RWPE1 (cell line): Measurements from ENCODE around the gene KCNMA1.
"Not testable (repeated sequence)": the region's sequence is repeated elsewhere in the genome, so short reads cannot be mapped to it uniquely, and the experiment has no call there.

ENCODE experiments used
- CTCF ChIA-PET: fragments of 350-600 bp; sonication (Branson Sonifier 250); formaldehyde crosslinking; extraction: SDS; loops from one replicate; lab custom pipeline; 2021; lab: Yijun Ruan, JAX
- POLR2A ChIA-PET: fragments of 400-600 bp; formaldehyde crosslinking; extraction: SDS; loops from one replicate; lab custom pipeline; 2020; ENCODE audit warnings: antibody characterized with exemption; ENCODE audit not compliant: low non-redundant PET; lab: Yijun Ruan, JAX
- DNase-seq: peaks from one replicate; pipeline ENCODE4 v3.0.0; 2012; ENCODE audit warnings: low spot score
- H3K27ac ChIP-seq: fragments of 450-650 bp; 2 replicates; pipeline ENCODE4 v1.5.1; 2017
- TF ChIP-seq, protein P1 (sequence below): fragments of 450-650 bp; conservative IDR thresholded peaks from 2 replicates; pipeline ENCODE4 v1.5.1; 2017; ENCODE audit warnings: low read depth, mild to moderate bottlenecking

The KCNMA1 gene

DNA sequence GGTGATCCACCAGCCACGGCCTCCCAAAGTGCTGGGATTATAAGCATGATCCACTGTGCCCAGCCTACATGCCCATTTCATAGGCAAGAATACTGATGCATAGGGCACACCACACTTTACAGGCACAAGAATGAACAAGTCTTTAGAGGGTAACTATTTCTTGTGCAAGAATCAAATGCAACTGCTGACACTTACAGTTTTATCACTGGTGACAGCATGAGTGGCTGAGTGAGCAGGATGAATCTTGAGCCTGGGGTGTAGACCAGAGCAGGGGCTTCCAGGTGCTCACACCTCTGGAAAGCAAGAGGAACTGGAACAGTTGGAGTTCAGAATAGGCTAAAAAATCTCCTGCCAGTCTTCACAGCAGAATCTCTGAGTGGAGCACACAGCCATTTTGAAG, 287.5 kb downstream of the KCNMA1 start:
- no peak for DNase-seq
- H3K27ac ChIP-seq: peak overlapping the region; percentile 65
- ChIA-PET POLR2A (no interaction called here), CTCF (interaction anchor here (0.6 to 0.7 kb wide), 2 partner anchors 27 to 345 kb away, joined by 3 to 5 read pairs; no protein-coding TSS in a partner anchor)
- TF ChIP-seq, protein P1, sequence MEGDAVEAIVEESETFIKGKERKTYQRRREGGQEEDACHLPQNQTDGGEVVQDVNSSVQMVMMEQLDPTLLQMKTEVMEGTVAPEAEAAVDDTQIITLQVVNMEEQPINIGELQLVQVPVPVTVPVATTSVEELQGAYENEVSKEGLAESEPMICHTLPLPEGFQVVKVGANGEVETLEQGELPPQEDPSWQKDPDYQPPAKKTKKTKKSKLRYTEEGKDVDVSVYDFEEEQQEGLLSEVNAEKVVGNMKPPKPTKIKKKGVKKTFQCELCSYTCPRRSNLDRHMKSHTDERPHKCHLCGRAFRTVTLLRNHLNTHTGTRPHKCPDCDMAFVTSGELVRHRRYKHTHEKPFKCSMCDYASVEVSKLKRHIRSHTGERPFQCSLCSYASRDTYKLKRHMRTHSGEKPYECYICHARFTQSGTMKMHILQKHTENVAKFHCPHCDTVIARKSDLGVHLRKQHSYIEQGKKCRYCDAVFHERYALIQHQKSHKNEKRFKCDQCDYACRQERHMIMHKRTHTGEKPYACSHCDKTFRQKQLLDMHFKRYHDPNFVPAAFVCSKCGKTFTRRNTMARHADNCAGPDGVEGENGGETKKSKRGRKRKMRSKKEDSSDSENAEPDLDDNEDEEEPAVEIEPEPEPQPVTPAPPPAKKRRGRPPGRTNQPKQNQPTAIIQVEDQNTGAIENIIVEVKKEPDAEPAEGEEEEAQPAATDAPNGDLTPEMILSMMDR: no peak

DNA sequence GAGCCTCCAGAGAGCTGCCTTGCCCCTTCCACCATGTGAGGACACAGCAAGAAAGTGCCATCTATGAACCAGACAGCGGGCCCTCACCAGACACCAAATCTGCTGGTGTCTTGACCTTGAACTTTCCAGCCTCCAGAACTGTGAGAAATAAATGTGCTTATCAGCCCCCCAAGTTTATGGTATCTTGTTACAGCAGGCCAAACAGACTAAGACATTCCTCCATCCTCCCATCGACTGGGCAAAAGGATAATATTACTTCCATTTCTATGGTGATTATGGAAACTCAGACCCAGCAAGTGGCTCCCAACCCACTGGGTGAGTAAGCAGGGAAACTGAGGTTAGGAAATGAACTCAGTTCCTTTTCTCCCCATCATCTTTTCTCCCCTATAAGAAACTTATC, 288.4 kb downstream of the KCNMA1 start:
- ChIA-PET CTCF (interaction anchor here (0.7 kb wide), 1 partner anchor 270 kb away, joined by 3 read pairs; no protein-coding TSS in a partner anchor), POLR2A (no interaction called here)
- TF ChIP-seq, protein P1: no peak
- H3K27ac ChIP-seq: no peak overlapping the region
- no peak for DNase-seq

DNA sequence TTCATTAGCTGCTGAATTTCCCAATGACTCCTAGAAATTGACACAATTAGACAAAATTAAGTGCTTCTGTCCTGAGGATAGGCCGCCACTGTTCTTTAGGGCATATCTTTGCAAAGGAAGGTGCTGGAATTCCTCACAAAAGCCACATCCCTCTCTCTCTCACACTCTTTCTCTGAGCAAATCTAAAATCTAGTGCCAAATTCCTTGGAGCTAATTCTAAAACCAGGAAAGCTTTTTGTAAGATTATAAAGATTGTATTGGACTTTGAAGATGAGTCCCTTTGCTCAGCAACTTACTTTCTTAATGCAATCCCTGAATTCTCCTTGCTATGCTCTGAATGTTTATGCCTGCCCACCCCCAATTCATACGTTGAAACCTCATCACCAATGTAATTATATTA, 288.9 kb downstream of the KCNMA1 start:
- no peak overlapping the region for H3K27ac ChIP-seq
- POLR2A ChIA-PET: no interaction called here
- CTCF ChIA-PET: interaction anchor here (0.7 kb wide), 1 partner anchor 271 kb away, joined by 3 read pairs; no protein-coding TSS in a partner anchor
- DNase-seq: no peak
- TF ChIP-seq, protein P1: no peak

DNA sequence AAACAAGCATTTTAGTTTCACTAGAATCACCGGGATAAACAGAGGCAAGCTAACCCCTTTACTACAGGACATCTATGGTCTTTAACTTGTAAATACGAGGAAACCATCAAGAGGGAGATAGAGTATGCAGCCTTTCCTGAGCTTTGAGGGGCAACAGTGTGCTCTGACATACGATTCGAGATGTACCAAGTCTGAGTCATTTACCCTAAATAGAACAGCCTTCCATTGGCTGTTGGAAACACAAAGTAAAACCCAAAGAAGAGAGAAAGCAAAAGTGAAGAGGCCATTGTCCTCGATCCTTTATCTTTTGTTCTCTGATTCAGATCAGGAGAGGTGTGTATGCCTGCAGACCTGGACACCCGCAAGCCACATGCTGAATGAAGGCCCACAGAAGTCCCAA, 289.5 kb downstream of the KCNMA1 start:
- no peak for DNase-seq
- POLR2A ChIA-PET: no interaction called here
- no peak overlapping the region for H3K27ac ChIP-seq
- CTCF ChIA-PET: interaction anchor here (0.7 kb wide), 1 partner anchor 10 kb away, joined by 4 read pairs; no protein-coding TSS in a partner anchor
- TF ChIP-seq, protein P1: no peak

DNA sequence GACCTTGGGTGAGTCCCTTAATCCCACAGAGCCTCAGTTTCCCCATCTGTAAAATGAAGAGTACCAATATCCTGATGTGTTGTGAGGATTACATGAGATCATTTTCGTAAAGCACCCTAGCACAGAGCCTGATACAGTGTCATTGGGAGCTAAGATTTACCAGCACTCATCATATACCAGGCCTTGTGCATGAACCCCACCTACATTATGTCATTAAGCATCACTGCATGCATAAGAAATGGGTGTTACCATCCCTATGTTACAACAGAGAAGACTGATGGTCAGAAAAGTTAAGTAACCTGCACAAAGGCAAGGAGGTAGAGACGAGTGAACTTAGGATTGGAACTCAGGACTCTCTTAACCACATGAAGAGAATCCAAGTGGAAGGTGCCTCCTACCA, 290.6 kb downstream of the KCNMA1 start:
- TF ChIP-seq, protein P1: no peak
- ChIA-PET POLR2A (no interaction called here), CTCF (no interaction called here)
- DNase-seq: no peak
- H3K27ac ChIP-seq: no peak overlapping the region

DNA sequence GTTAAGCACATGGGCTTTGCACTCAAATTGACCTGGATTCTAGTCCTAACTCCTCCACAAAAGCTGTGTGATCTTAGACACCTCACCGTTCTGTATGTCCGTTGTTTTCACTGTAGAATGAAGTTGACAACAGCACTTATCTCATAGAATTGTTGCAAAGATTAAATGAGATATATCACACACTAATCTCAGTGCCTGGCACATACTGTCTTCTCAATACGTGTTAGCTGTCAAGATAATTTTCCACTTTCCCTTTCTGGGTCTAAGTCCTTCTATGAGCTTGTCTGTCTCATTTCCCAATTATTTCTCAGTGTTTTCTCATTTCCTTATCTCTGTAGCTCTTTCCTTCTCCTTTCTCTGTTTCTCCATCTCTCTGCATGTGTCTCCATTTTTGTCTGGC, 296.6 kb downstream of the KCNMA1 start:
- TF ChIP-seq, protein P1: no peak
- CTCF ChIA-PET: interaction anchor here (0.6 kb wide), 1 partner anchor 42 kb away, joined by 4 read pairs; no protein-coding TSS in a partner anchor
- DNase-seq: no peak
- no peak overlapping the region for H3K27ac ChIP-seq
- POLR2A ChIA-PET: no interaction called here

DNA sequence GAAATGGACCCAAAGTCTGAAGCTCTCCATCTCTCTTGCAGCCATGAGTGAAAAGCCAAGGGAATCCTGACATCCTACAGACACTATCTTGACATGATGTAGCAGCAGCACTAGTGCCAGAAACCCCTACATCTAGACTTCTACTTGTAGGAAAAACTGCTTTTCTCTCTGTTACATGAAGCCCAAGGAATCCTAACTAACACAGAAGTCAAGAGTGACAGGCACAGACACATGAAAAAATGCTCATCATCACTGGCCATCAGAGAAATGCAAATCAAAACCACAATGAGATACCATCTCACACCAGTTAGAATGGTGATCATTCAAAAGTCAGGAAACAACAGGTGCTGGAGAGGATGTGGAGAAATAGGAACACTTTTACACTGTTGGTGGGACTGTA, 297.7 kb downstream of the KCNMA1 start:
- CTCF ChIA-PET: interaction anchor here (0.6 to 1.9 kb wide), 2 partner anchors 51 to 301 kb away, joined by 3 to 5 read pairs; no protein-coding TSS in a partner anchor
- POLR2A ChIA-PET, H3K27ac ChIP-seq, DNase-seq: not testable (repeated sequence)
